ENCODE results near the gene FRK.

The FRK gene

GRCh38 chr6:116020738-116021137, 40.0 kb downstream of the FRK start:
- H3K4me1 ChIP-seq (ENCODE audit: insufficient read depth, low read length), result no peaks in the 10 kb centered on the region
- H3K4me3 ChIP-seq (ENCODE audit: low read length), result no peak overlapping the region
- H3K36me3 ChIP-seq (ENCODE audit: insufficient read depth, low read length), result no peaks in the 10 kb centered on the region

GRCh38 chr6:116019428-116019827, 41.3 kb downstream of the FRK start:
- H2AFZ ChIP-seq (ENCODE audit: low read depth, low read length), result no peak overlapping the region

More at GRCh38 chr6:116020738-116021137, 40.0 kb downstream of the FRK start:
- Histone ChIP-seq H3K9me3 (ENCODE audit: low read length) (no peaks in the 10 kb centered on the region), H3K27me3 (ENCODE audit: insufficient read depth, low read length) (no peaks in the 10 kb centered on the region), H2AFZ (ENCODE audit: low read depth, low read length) (no peak overlapping the region)

GRCh38 chr6:116018976-116019375, 41.7 kb downstream of the FRK start:
- Histone ChIP-seq H2AFZ (ENCODE audit: low read depth, low read length) (no peak overlapping the region), H3K9me3 (ENCODE audit: low read length) (no peaks in the 10 kb centered on the region)

More at GRCh38 chr6:116019428-116019827, 41.3 kb downstream of the FRK start:
- Histone ChIP-seq H3K27me3 (ENCODE audit: insufficient read depth, low read length) (no peaks in the 10 kb centered on the region), H3K4me3 (ENCODE audit: low read length) (no peak overlapping the region), H3K36me3 (ENCODE audit: insufficient read depth, low read length) (no peaks in the 10 kb centered on the region), H3K9me3 (ENCODE audit: low read length) (no peaks in the 10 kb centered on the region), H3K4me1 (ENCODE audit: insufficient read depth, low read length) (no peaks in the 10 kb centered on the region)

GRCh38 chr6:116017546-116018295, 43.0 kb downstream of the FRK start:
- Histone ChIP-seq H3K4me3 (ENCODE audit: low read length) (no peak overlapping the region), H3K9me3 (ENCODE audit: low read length) (no peaks in the 10 kb centered on the region), H3K27me3 (ENCODE audit: insufficient read depth, low read length) (no peaks in the 10 kb centered on the region), H3K4me1 (ENCODE audit: insufficient read depth, low read length) (no peaks in the 10 kb centered on the region), H3K36me3 (ENCODE audit: insufficient read depth, low read length) (no peaks in the 10 kb centered on the region), H2AFZ (ENCODE audit: low read depth, low read length) (no peak overlapping the region)

More at GRCh38 chr6:116018976-116019375, 41.7 kb downstream of the FRK start:
- Histone ChIP-seq H3K27me3 (ENCODE audit: insufficient read depth, low read length) (no peaks in the 10 kb centered on the region), H3K4me1 (ENCODE audit: insufficient read depth, low read length) (no peaks in the 10 kb centered on the region), H3K36me3 (ENCODE audit: insufficient read depth, low read length) (no peaks in the 10 kb centered on the region), H3K4me3 (ENCODE audit: low read length) (no peak overlapping the region)

GRCh38 chr6:116016846-116017545, 43.7 kb downstream of the FRK start:
- no peak overlapping the region for H3K4me3 ChIP-seq (ENCODE audit: low read length)
- no peaks in the 10 kb centered on the region for H3K36me3 ChIP-seq (ENCODE audit: insufficient read depth, low read length)
- no peaks in the 10 kb centered on the region for H3K27me3 ChIP-seq (ENCODE audit: insufficient read depth, low read length)
- H3K9me3 ChIP-seq (ENCODE audit: low read length), result no peaks in the 10 kb centered on the region
- no peak overlapping the region for H2AFZ ChIP-seq (ENCODE audit: low read depth, low read length)
- no peaks in the 10 kb centered on the region for H3K4me1 ChIP-seq (ENCODE audit: insufficient read depth, low read length)

GRCh38 chr6:116015983-116016382, 44.7 kb downstream of the FRK start:
- Histone ChIP-seq H2AFZ (ENCODE audit: low read depth, low read length) (no peak overlapping the region), H3K9me3 (ENCODE audit: low read length) (no peaks in the 10 kb centered on the region), H3K4me3 (ENCODE audit: low read length) (no peak overlapping the region), H3K27me3 (ENCODE audit: insufficient read depth, low read length) (no peaks in the 10 kb centered on the region), H3K4me1 (ENCODE audit: insufficient read depth, low read length) (peaks cover 3% of the 10 kb centered on the region), H3K36me3 (ENCODE audit: insufficient read depth, low read length) (no peaks in the 10 kb centered on the region)

GRCh38 chr6:116015561-116015960, 45.1 kb downstream of the FRK start:
- H3K4me1 ChIP-seq (ENCODE audit: insufficient read depth, low read length), result peaks cover 3% of the 10 kb centered on the region
- no peaks in the 10 kb centered on the region for H3K36me3 ChIP-seq (ENCODE audit: insufficient read depth, low read length)
- H3K9me3 ChIP-seq (ENCODE audit: low read length), result no peaks in the 10 kb centered on the region
- no peak overlapping the region for H3K4me3 ChIP-seq (ENCODE audit: low read length)
- no peak overlapping the region for H2AFZ ChIP-seq (ENCODE audit: low read depth, low read length)
- no peaks in the 10 kb centered on the region for H3K27me3 ChIP-seq (ENCODE audit: insufficient read depth, low read length)

- Histone ChIP-seq H2AFZ (ENCODE audit: low read depth, low read length) (no peak overlapping the region), H3K4me3 (ENCODE audit: low read length) (no peak overlapping the region), H3K4me1 (ENCODE audit: insufficient read depth, low read length) (peaks cover 5% of the 10 kb centered on the region), H3K9me3 (ENCODE audit: low read length) (no peaks in the 10 kb centered on the region), H3K27me3 (ENCODE audit: insufficient read depth, low read length) (no peaks in the 10 kb centered on the region), H3K36me3 (ENCODE audit: insufficient read depth, low read length) (no peaks in the 10 kb centered on the region)
Measured at GRCh38 chr6:116012951-116013350, 47.7 kb downstream of the FRK start.

- H2AFZ ChIP-seq (ENCODE audit: low read depth, low read length), result no peak overlapping the region
- H3K27me3 ChIP-seq (ENCODE audit: insufficient read depth, low read length), result no peaks in the 10 kb centered on the region
- H3K9me3 ChIP-seq (ENCODE audit: low read length), result no peaks in the 10 kb centered on the region
- no peak overlapping the region for H3K4me3 ChIP-seq (ENCODE audit: low read length)
- H3K4me1 ChIP-seq (ENCODE audit: insufficient read depth, low read length), result peaks cover 5% of the 10 kb centered on the region
- H3K36me3 ChIP-seq (ENCODE audit: insufficient read depth, low read length), result no peaks in the 10 kb centered on the region
Measured at GRCh38 chr6:116012471-116012949, 48.2 kb downstream of the FRK start.

- Histone ChIP-seq H3K4me3 (ENCODE audit: low read length) (no peak overlapping the region), H2AFZ (ENCODE audit: low read depth, low read length) (no peak overlapping the region), H3K36me3 (ENCODE audit: insufficient read depth, low read length) (no peaks in the 10 kb centered on the region), H3K9me3 (ENCODE audit: low read length) (no peaks in the 10 kb centered on the region), H3K4me1 (ENCODE audit: insufficient read depth, low read length) (peaks cover 5% of the 10 kb centered on the region), H3K27me3 (ENCODE audit: insufficient read depth, low read length) (no peaks in the 10 kb centered on the region)
Measured at GRCh38 chr6:116011520-116011919, 49.2 kb downstream of the FRK start.

GRCh38 chr6:116010790-116011401, 49.8 kb downstream of the FRK start:
- Histone ChIP-seq H3K36me3 (ENCODE audit: insufficient read depth, low read length) (no peaks in the 10 kb centered on the region), H2AFZ (ENCODE audit: low read depth, low read length) (no peak overlapping the region), H3K9me3 (ENCODE audit: low read length) (no peaks in the 10 kb centered on the region), H3K4me1 (ENCODE audit: insufficient read depth, low read length) (peaks cover 5% of the 10 kb centered on the region), H3K4me3 (ENCODE audit: low read length) (no peak overlapping the region), H3K27me3 (ENCODE audit: insufficient read depth, low read length) (no peaks in the 10 kb centered on the region)

GRCh38 chr6:116010386-116010785, 50.3 kb downstream of the FRK start:
- Histone ChIP-seq H3K27me3 (ENCODE audit: insufficient read depth, low read length) (no peaks in the 10 kb centered on the region), H3K9me3 (ENCODE audit: low read length) (no peaks in the 10 kb centered on the region), H3K4me1 (ENCODE audit: insufficient read depth, low read length) (peaks cover 5% of the 10 kb centered on the region), H3K4me3 (ENCODE audit: low read length) (no peak overlapping the region), H3K36me3 (ENCODE audit: insufficient read depth, low read length) (no peaks in the 10 kb centered on the region), H2AFZ (ENCODE audit: low read depth, low read length) (no peak overlapping the region)
